ENCODE results near the gene NDC80. TPM values are rescaled to one million over a fixed set of nuclear protein-coding genes. Genes with fewer than 3 reads are reported as not detected.
A peak's percentile ranks its signal among the peaks of the same experiment; 100 is the strongest.

NDC80 gene
- total and polyA plus RNA-seq, 9 of the 15 experiments (the other 6 are each of a cell fraction or from before 2014, with no cell fraction given): 65.2 to 97.9 (median 83.3) TPM

GRCh38 chr18:2571200-2572170 lies at the start of gene NDC80, which contains the start of gene METTL4 (continued):
- TF ChIP-seq RREB1 (CRISPR knock-in tag; IDR thresholded peaks at IDR 0.05) (no peak), DLX4 (CRISPR knock-in tag; IDR thresholded peaks at IDR 0.05) (no peak), DACH1 (IDR thresholded peaks at IDR 0.05; ENCODE audit: partially characterized antibody) (no peak), FOXA1 (IDR thresholded peaks at IDR 0.05; ENCODE audit: borderline replicate concordance) (no peak), ZNF253 (CRISPR knock-in tag; conservative IDR thresholded peaks at IDR 0.05) (peak; percentile 57; the same call in 1 of the 2 replicates), MBD1 (CRISPR knock-in tag; IDR thresholded peaks at IDR 0.05) (no peak), ZNF668 (CRISPR knock-in tag; IDR thresholded peaks at IDR 0.05) (peak; percentile 67; the same call in 1 of the 2 replicates), STAT5A (IDR thresholded peaks at IDR 0.05; ENCODE audit: borderline replicate concordance, low read length) (no peak), TCF3 (CRISPR knock-in tag; IDR thresholded peaks at IDR 0.05) (0 out of 2 replicates have a peak, but pooled peaks have one; percentile 4), ZNF717 (CRISPR knock-in tag; IDR thresholded peaks at IDR 0.05) (no peak), SUPT5H (IDR thresholded peaks at IDR 0.05) (peak; percentile 84), PCBP2 (IDR thresholded peaks at IDR 0.05; ENCODE audit: low read depth, low read length, poor library complexity, severe bottlenecking) (no peak), BRF2 (IDR thresholded peaks at IDR 0.05; ENCODE audit: borderline replicate concordance, insufficient read depth, insufficient read length) (no peak), SMC3 (conservative IDR thresholded peaks at IDR 0.05; ENCODE audit: insufficient read depth, low read depth, low read length) (no peak), TAF7 (tag; IDR thresholded peaks at IDR 0.05) (peak; percentile 56; the same call in 1 of the 2 replicates), ZNF184 (CRISPR knock-in tag; IDR thresholded peaks at IDR 0.05) (no peak)
- TF ChIP-seq, protein P1, sequence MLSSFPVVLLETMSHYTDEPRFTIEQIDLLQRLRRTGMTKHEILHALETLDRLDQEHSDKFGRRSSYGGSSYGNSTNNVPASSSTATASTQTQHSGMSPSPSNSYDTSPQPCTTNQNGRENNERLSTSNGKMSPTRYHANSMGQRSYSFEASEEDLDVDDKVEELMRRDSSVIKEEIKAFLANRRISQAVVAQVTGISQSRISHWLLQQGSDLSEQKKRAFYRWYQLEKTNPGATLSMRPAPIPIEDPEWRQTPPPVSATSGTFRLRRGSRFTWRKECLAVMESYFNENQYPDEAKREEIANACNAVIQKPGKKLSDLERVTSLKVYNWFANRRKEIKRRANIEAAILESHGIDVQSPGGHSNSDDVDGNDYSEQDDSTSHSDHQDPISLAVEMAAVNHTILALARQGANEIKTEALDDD (IDR thresholded peaks at IDR 0.05): 0 out of 2 replicates have a peak, but pooled peaks have one; percentile 38

Measured in K562 (cell line).